Ascending aorta (tissue), 2 donors: ENCODE data around the gene BFSP2. TPM values are rescaled to one million over a fixed set of nuclear protein-coding genes. Genes with fewer than 3 reads are reported as not detected.

Experiments
- DNase-seq, 2 donors: peaks; one replicate each; pipeline ENCODE4 v3.0.0-alpha.2; 2019; ENCODE audit warnings: low spot score in 2 of 2
- H3K27ac ChIP-seq, 2 donors: fragments of 200-600 bp; sonication (generic); one replicate each; pipeline ENCODE4 v1.5.1; 2016 to 2017; ENCODE audit warnings: mild to moderate bottlenecking in 1 of 2
- H3K27me3 ChIP-seq: fragments of 200-600 bp; sonication (generic); one replicate; pipeline ENCODE4 v1.5.1; 2017
- H3K36me3 ChIP-seq, 2 donors: fragments of 200-600 bp; sonication (generic); one replicate each; pipeline ENCODE4 v1.5.1; 2016
- H3K4me1 ChIP-seq, 2 donors: fragments of 200-600 bp; sonication (generic); one replicate each; pipeline ENCODE4 v1.5.1; 2016 to 2017; ENCODE audit warnings: mild to moderate bottlenecking in 1 of 2
- H3K4me3 ChIP-seq, 2 donors: fragments of 200-600 bp; sonication (generic); one replicate each; pipeline ENCODE4 v1.5.1; 2016 to 2017; ENCODE audit warnings: mild to moderate bottlenecking in 1 of 2
- H3K9me3 ChIP-seq, 2 donors: fragments of 200-600 bp; sonication (generic); one replicate each; pipeline ENCODE4 v1.5.1; 2016
- intact Hi-C: fragments of 100-400 bp; cut with DNase I; formaldehyde crosslinking; loops from one replicate; pipeline ENCODE4 v1.15.1; 2023
- total RNA-seq: library from RNA; depleted of rRNA; stranded (reverse); fragments of >200 nt; gene quantifications from one replicate; pipeline ENCODE4 v1.1.0, GENCODE V29; 2016
- TF ChIP-seq, protein P1 (sequence below), 3 experiments: fragments of 200-600 bp in 2 of 3; fragments of 450-650 bp in 1 of 3; sonication (generic) in 2 of 3; IDR thresholded peaks; one replicate each; pipeline ENCODE4 v1.5.1; 2016 to 2019; ENCODE audit warnings: antibody characterized with exemption in 3 of 3, mild to moderate bottlenecking in 1 of 3, moderate library complexity in 1 of 3

The BFSP2 gene, protein sequence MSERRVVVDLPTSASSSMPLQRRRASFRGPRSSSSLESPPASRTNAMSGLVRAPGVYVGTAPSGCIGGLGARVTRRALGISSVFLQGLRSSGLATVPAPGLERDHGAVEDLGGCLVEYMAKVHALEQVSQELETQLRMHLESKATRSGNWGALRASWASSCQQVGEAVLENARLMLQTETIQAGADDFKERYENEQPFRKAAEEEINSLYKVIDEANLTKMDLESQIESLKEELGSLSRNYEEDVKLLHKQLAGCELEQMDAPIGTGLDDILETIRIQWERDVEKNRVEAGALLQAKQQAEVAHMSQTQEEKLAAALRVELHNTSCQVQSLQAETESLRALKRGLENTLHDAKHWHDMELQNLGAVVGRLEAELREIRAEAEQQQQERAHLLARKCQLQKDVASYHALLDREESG
- not detected for total RNA-seq

DNA sequence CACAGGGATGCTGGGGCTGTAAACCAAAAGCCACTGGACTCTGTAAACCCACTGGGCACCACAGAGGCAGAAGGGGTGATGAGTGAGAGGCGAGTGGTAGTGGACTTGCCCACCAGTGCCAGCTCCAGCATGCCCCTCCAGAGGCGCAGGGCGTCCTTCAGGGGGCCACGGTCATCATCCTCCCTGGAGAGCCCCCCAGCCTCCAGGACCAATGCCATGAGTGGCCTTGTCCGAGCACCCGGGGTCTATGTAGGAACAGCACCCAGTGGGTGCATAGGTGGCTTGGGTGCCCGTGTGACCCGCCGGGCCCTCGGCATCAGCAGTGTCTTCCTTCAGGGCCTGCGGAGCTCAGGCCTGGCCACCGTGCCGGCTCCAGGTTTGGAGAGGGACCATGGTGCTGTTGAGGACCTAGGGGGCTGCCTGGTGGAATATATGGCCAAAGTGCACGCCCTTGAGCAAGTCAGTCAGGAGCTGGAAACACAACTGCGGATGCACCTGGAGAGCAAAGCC, at the start of gene BFSP2:
Gene BFSP2, plus strand, starts transcription at position 51 of the 510 bp plus-strand sequence. Its CDS starts 28 bp downstream, at position 79.
- intact Hi-C loops: no loop called here
- TF ChIP-seq, protein P1, sequence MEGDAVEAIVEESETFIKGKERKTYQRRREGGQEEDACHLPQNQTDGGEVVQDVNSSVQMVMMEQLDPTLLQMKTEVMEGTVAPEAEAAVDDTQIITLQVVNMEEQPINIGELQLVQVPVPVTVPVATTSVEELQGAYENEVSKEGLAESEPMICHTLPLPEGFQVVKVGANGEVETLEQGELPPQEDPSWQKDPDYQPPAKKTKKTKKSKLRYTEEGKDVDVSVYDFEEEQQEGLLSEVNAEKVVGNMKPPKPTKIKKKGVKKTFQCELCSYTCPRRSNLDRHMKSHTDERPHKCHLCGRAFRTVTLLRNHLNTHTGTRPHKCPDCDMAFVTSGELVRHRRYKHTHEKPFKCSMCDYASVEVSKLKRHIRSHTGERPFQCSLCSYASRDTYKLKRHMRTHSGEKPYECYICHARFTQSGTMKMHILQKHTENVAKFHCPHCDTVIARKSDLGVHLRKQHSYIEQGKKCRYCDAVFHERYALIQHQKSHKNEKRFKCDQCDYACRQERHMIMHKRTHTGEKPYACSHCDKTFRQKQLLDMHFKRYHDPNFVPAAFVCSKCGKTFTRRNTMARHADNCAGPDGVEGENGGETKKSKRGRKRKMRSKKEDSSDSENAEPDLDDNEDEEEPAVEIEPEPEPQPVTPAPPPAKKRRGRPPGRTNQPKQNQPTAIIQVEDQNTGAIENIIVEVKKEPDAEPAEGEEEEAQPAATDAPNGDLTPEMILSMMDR (IDR thresholded peaks at IDR 0.05): no peak
- DNase-seq: no peak

DNA sequence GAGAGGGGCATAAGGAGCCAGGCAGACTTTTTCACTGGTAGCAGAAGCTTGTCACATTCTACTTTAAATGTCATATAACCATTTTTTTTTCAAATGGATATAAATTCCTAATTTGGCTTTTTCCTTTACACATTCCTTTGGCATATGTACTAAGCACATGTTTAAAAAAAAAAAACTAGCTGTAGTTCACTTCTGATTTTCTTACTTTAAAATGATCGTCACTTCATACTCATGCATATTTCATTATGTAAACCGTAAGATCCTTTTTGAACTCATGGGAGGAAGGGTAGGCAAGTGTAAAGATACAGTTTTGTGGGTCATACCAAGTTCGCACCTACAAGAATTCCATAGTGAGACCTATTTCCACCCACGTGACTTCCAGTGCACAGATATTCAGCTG, 45.1 kb upstream of the BFSP2 start:
- Histone ChIP-seq H3K9me3 (peaks cover 0 to 11% of the 10 kb centered on the region in 2 donors), H3K4me3 (no peak overlapping the region), H3K4me1 (no peaks in the 10 kb centered on the region), H3K27me3 (no peaks in the 10 kb centered on the region), H3K36me3 (no peaks in the 10 kb centered on the region), H3K27ac (no peak overlapping the region)
- DNase-seq: no peak
- TF ChIP-seq, protein P1 (IDR thresholded peaks at IDR 0.05): no peak
- intact Hi-C loops: no loop called here

More for the DNA sequence above, at the start of gene BFSP2:
- H3K27me3 ChIP-seq: no peaks in the 10 kb centered on the region
- no peaks in the 10 kb centered on the region for H3K36me3 ChIP-seq
- H3K4me1 ChIP-seq: no peaks in the 10 kb centered on the region
- H3K27ac ChIP-seq: no peak within 1 kb of the TSS
- H3K4me3 ChIP-seq: no peak within 1 kb of the TSS
- no peaks in the 10 kb centered on the region for H3K9me3 ChIP-seq

DNA sequence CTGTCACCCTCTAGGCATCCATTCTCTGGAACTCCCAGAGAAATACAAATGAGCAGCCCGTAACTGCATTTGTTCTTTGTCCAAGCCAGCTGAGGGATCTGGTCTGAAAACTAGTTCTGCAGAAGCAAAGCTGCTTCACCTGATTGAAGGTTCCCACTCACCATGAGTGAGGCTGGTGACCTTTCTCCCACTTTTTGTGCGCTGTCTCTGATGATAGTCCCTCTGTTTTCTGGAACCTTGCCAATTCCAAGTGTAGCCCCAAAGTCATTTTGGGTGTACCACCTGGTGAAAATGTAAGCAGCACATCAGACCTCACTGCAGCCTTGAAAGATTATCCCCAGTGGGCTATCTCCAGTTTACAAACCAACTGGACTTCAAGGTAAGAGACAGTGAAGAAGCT, 39.4 kb upstream of the BFSP2 start:
- no peak overlapping the region for H3K27ac ChIP-seq
- H3K27me3 ChIP-seq: no peaks in the 10 kb centered on the region
- H3K4me3 ChIP-seq: no peak overlapping the region
- no peaks in the 10 kb centered on the region for H3K36me3 ChIP-seq
- H3K4me1 ChIP-seq: no peaks in the 10 kb centered on the region
- H3K9me3 ChIP-seq: peaks cover 0 to 11% of the 10 kb centered on the region in 2 donors
- no peak for DNase-seq
- TF ChIP-seq, protein P1 (IDR thresholded peaks at IDR 0.05): no peak
- intact Hi-C loops: no loop called here

DNA sequence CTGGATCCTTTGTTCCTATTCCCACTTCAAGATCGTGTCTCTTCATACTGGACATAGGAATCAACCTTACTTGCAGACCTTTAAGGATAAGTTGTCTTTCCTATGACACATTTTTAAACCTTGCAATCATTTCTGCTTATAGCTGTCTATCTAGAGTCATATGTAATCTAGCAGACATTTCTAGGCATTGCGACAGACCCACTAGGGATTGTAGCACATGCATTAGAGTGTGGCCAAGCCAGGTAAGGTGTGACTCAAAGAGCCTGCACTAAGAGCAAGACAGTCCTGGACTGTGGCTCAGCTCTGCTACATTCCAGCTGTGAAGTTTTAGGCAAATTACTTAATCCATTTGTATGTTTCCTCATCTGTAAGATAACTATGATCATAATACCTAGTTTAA, 38.8 kb upstream of the BFSP2 start:
- no peak overlapping the region for H3K4me3 ChIP-seq
- no peaks in the 10 kb centered on the region for H3K36me3 ChIP-seq
- intact Hi-C loops: no loop called here
- no peaks in the 10 kb centered on the region for H3K4me1 ChIP-seq
- DNase-seq: no peak
- no peaks in the 10 kb centered on the region for H3K27me3 ChIP-seq
- TF ChIP-seq, protein P1 (IDR thresholded peaks at IDR 0.05): no peak
- no peak overlapping the region for H3K27ac ChIP-seq
- H3K9me3 ChIP-seq: peaks cover 0 to 8% of the 10 kb centered on the region in 2 donors

DNA sequence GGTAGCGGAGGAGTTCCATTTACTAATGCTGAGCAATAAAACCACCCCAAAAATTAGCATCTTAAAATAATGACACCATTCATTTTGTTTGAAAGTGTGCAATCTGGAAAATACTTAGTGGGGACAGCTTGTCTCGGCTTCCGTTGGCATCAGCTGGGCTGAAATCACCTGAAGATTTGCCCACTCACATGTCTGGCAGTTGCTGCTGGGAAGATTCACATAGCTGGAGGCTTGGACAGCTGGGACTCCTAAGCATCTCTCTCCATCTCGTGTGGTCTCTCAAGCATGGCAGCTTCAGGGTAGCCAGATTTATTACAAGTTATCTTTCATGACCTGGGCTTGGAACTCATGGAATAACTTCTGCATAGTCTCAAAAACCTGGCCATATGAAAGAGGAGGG, 38.4 kb upstream of the BFSP2 start:
- Histone ChIP-seq H3K4me1 (no peaks in the 10 kb centered on the region), H3K36me3 (no peaks in the 10 kb centered on the region), H3K9me3 (peaks cover 0 to 4% of the 10 kb centered on the region in 2 donors), H3K27ac (no peak overlapping the region), H3K27me3 (no peaks in the 10 kb centered on the region), H3K4me3 (no peak overlapping the region)
- intact Hi-C loops: no loop called here
- TF ChIP-seq, protein P1 (IDR thresholded peaks at IDR 0.05): no peak
- DNase-seq: no peak
